HS-27A (cell line): ENCODE data around the gene RASAL2.

Source experiments
- DNase-seq: peaks from one replicate; pipeline ENCODE4 v3.0.0-alpha.2; 2012; ENCODE audit warnings: low read depth, missing footprints

Gene RASAL2

DNA sequence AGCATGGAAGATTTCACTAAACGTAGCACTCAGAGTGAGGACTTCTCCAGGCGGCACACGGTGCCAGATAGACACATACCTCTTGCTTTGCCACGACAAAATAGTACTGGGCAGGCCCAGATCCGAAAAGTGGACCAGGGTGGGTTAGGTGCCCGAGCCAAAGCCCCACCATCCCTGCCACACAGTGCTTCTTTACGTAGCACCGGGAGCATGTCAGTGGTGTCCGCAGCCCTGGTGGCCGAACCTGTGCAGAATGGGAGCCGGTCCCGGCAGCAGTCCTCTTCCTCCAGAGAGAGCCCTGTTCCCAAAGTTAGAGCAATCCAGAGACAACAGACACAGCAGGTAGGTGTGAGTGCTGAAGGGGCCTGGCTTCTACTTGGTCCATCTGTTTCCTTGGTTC lies 364.3 kb downstream of the RASAL2 start:
- no peak for DNase-seq

DNA sequence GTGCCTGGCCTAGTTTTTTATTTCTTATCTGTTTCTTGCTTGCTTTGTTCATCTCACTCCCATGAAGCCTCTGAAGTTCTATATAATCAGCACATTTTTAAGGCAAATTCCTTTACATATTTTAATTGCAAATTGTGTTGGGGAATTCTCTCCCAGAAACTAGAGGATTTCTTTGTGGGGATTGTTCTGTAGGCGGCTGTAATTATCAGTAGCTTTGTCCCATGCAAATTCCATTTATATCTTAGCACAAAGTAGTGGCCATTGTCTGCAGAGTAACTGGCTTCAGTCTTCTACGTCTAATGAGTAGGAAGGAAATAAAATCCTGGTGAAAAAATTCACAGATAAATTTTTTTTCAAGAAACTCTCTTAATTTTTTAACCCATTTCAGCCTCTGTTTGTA lies 367.2 kb downstream of the RASAL2 start:
- no peak for DNase-seq

DNA sequence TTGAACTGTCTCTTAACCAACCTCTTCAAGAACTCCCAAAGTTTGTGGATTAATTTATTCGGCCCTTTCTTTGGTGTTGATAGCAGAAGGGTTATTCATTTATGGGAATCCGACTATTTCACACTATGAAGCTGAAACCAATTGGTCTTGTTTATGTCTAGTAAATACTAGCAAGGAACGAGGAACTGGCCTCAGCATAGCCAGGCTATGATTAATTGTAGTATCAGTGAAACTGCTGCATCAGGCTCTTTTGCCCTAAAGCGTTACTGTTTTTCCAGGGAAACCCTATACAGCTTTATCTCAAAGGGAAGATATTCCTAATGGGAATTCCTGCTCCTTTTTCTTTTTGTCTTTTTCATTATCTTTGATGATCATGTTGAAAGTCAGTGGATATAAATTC lies 367.8 kb downstream of the RASAL2 start:
- DNase-seq, result no peak

DNA sequence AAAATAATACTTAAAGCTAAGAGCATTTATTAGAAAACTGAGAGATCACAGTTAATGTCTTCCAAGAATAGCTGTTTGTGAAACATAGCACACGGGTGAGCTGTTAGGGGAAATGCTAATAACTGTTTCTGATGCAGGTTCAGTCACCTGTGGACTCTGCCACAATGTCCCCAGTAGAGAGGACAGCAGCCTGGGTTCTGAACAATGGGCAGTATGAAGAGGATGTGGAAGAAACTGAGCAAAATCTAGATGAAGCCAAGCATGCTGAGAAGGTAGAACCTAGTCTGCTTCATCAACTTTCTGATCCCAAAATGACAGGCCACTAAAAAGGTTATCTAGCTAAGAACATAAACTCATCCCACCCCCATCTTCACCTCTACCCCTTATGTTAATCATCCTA lies 370.2 kb downstream of the RASAL2 start:
- no peak for DNase-seq

DNA sequence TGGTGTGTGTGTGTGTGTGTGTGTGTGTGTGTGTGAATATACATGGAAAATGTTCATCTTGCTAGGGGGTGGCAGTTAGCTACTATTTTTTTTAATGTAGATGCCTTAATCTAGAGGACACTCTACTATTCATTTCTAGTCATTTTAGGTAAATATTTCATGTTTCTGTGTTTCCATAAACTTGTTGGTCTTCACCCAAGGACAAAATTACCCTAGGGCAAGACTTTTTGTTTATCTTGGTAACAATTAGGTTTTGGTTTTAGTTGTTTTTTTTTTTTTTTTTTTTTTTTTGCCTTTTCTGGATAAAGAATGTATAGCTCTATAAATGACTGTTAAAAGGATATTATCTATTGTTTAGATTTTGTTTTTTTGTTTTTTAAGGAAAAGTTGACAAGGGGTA lies 370.7 kb downstream of the RASAL2 start:
- no peak for DNase-seq

DNA sequence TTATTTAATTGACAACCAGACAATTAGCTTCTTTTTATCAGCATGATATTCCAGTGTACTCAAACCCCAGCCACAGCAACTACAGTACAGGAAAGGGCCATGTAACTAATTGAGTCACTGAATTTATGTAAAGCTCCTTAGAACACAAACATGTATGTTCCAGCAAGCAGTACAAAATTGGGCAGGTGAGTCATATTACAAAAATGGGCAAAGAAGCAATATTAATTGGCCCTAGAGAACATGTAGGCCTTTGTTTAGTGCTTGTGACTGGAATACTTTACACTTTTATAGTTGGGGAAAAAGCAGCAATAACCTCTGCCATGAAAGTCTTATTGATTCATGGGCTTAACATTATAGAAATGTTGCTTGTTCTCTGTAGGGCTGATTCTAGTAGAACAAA lies 371.1 kb downstream of the RASAL2 start:
- no peak for DNase-seq

DNA sequence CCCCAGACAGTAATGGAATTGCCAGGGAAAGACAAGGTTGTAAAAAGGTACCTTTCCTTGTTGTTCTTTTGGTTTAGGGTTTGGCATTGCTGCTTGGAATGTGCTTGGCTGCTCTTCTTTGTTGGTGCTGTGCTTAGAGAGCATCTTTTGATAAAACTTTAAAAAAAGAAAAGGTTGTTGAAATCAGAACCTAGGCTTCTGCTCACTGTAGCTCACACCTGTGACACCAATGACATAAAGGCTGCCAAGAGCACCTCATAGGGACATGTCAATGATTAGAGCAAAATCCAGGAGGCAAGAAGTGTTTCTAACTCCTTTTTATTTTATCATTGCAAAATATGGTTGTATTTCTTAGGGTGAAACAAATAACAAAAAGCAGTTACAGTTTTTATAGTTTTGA lies 373.9 kb downstream of the RASAL2 start:
- no peak for DNase-seq

DNA sequence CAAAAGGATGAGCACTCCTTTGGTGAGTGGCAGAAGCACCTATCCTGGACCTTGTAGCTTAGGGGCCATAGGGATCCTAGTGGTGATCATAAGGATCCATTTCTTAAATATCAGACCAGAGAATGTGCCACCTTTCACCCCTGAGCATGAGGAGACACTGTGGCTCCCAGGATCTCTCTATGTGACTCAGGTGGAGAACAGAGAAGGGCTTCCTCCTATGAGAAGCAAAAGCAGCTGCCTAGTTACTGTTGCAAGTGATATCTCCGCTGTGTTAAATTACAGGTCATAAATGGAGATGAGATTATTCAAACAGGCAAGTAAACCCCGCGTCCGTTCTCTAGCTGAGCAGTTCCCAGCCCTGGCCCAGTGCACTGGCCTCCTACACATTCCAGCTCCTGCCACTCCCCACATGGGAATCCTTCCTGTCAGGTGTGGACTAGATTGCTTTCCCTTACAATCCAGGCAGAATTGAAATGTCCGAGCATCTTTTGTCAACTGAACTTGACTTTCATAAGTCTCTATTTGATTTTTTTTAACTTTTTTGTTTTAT lies 376.6 kb downstream of the RASAL2 start:
- DNase-seq, result no peak

DNA sequence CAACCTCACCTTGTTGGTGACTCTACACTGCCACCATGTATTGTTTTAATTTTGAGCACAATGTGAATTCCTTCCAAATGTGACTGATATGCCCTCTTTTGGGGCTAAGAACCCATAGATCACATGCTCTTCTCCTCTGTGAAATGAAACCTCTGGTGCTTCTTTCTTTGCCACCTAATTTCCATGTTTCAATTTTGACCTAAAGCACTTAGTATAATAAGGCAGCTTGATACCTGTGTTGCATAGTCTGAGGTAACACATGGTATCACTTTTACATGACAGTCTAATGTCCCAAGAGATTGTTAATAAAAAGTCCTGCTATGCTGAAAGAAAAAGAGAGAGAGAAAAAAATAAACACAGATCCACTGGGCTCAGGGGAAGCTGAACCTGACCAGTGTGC lies 378.6 kb downstream of the RASAL2 start:
- DNase-seq, result no peak

DNA sequence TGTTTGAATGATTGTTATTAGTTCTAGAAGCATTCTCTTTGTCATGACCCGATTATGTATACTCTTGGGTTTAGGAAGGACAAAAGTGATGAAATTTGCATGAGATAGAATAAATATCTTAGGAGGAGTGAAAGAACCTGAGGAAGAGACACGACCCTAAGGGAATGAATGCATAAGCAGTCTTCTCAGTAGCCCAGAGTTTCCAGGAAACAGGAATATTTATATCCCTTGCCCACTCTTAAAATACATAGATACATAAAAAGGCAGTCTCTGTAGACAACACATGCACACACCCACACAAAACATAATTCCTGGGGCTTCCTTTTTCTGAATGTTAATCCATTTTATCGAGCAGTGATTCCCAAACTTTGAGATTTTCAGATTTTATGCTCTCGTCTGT lies 383.5 kb downstream of the RASAL2 start:
- DNase-seq, result no peak

DNA sequence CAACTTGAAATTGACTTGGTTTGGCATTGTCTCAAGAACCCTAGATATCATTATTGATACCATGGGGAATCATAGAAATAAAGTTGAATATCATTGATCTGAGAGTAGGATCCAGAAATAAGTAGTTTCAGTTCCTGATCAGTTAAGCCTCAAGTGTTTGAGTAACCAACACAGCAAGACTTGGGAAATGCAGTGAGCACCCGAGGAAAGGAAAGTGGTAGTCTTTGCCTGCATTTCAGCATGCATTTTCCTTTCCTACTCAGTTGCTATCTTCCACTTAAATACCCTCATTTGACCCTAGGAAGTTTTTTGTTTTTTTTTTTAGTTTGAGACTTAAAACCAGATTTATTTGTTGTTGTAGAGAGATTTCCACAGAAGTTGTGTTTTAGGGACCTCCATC lies 383.9 kb downstream of the RASAL2 start:
- no peak for DNase-seq

DNA sequence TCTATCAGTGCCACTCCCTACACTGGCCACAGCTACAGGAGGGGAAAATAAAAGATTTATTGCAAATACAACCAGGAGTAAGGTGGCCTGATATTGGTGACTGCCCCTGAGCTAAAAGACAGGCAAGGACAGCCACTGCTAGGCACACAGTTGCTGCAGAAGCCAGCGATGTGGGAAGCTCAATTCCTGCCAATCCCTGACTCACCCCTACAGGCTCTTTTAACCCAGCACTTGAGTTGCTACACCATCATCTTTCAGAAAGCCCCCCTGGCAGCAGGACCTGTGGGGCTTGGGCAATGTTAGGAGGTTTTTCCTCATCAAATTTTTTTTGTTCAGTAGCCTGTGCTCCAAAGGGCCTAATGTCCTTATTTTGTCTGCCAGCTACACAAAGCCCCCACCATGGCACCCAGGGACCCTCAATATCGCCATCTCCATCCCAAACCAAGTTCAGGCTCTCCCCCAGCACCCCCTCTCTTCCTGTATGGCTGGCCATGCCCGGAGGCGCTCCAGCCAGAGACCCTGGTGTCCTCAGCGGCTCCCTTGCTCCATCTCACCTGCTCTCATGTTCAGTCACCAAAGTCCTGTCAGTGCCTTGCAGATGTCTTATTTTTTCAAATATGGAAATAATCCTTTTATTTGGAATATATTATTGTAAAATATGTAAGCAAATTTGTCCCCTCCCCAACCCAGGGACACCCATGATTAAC lies 389.5 kb downstream of the RASAL2 start:
- DNase-seq, result no peak

DNA sequence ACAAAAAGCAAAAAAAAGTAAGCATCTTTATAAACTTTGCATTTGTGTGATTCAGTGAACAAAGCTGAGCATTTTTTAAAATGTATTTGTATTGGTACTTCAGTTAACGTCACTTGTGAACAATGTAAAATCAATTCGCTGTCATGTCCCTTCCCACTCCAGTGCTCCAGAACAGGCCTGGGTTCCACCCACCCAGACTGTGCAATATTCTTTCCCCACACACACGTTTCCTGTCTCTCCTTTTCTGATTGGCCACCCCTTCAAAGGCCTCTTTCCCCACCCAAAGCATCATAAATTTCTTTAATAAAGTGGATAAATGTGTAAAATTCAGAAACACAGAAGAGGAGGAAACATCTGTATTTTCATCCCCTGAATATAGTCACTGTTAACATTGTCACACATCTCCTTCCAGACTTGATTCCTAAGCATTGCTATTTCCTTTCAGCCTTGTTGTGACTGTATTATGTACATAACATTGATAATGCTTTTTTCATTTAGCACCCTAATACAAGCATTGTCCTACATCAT lies 390.9 kb downstream of the RASAL2 start:
- no peak for DNase-seq

DNA sequence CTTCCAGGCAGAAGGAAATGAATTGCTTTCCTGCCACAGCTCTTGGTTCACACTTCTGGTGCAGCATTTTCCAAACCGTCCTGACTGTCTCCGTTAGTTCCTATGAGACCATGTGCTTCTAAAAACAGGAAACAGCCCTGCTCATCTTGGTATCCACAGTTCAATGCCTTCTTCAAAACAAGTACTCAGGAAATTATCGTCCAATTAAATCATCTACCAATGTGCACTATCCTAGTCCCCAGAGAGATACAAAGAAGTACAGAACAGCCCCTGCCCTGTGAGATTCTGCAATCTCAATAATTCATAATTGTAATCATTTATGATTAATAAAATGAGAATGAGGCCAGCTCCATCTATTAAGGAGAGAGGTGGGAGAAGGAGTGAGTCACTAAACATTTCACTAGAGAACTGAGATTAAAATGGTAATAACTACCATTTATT lies 391.7 kb downstream of the RASAL2 start:
- no peak for DNase-seq

DNA sequence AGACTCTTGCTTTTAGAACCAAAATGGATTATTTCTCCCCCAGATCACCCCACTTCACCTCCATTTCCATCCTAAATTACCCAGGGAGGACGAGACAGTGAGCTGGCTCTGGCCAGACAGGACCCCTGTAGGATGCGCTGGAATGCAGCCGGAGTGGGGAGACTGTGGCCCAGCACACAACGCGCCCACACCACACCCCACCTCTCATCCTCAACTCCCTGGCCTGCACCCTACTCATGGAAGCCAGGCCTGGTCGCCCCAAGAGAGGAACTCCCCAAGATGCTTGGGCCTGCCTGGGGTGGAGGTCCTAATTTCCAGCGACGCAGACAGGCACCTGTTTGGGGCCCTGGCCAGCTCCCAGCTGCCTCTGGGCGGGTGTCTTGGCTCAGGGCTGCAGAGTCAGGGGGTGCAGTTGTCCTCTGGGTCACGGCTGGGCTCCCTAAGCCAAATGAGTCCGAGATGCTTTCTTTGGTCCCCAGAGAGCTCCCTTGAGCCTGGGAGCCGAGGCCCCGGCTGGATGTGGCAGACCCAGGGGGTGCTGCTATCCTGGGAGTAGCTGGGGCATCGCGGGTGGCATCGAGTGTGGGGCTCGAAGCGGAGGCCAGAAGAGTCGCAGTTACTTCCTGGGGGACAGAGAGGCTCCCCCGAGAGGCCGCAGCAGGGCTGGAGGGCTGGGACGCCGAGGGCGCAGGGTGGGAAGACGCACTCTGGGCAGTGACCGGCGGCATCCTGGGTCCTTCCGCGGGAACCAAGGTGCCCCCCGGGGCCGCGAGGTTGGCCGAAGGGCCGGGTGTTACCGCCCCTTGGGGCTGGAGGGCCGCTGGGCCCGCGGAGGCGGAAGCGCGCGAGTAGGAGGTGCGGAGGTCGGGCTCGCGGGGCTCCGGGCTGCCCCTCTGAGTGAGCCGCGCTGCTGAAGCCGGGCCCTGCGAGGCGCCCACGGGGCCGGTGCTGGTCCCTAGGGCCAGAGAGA lies 392.5 kb downstream of the RASAL2 start:
- DNase-seq, result no peak

DNA sequence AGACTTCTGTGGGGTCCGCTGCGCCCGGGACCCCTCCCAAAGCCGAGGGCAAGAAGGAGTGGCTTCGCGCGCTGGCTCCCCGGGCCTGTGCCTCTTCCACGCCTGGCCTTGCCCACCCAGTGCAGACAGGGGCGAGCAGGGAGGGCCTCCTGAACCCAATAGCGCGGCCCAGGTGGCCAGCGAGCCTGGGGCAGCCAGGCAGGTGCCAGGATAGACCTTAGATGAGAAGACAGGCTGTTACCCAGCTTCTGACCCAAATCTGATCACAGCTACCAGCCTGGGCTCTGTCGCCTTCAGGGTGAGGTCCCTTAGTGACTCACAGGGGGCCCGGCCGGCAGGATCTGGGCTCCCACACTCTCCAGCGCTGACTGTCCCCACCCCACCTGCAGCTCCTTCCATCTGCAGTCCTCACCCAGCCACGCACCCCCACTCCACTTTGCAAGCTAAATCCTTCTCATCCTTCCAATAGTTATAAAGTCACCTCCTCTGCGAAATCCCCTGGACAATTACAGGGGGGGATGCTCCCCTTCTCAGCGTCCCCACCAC lies 393.2 kb downstream of the RASAL2 start:
- no peak for DNase-seq

DNA sequence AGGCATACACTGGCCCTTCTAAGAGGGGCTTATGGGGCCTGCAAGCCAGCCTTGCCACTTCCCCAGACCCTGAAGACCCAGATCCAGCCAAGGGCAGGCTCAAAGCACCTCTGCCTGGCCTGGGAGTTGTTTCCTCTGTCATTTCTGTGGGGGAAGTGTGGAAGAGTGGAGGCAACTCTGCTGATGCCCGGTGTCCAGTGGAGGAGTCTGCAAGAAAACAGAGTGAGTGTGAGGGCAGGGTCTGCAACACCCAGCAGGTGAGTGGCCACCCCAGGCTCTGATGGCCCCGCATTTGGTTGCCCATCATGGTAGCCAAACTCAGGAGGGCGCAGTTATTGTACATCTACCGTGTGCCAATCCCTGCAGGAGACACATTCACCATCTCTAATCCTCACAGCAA lies 394.5 kb downstream of the RASAL2 start:
- no peak for DNase-seq

DNA sequence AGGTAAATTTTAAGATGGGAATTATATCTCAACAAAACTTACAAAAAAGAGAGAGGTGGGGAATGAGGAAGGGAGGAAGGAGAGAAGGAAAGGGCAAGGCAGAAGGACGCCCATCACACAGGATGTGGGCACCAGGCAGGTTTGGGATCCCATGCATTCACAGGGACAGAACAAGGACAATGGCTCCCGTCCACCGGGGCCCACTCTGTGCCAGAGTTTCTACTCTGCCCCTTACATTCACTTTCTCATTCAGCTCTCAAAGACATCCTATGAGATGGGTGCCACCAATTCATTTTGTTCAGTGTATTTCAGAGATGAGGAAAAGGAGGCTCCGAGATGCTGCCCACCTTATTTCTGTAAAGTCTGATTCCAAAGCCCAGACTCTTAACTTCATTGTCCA lies 395.5 kb downstream of the RASAL2 start:
- no peak for DNase-seq

DNA sequence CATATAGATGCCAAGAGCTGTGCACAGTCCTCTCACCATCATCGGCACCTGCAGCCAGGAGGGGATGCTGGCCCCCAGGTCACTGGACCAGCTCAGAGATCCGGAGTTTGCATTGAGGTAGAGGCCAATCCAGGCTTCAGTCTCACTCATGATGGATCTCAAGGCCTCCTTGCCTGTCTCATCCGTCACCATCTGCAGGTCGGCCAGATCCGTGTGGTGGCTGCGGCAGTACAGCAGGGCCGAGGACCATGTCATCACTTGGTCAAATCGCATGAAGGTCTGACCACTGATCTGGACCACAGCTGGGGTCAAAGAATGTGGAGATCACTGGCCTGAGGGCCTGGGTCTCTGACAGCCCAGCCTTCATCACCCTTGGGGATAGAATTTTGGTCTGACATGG lies 396.2 kb downstream of the RASAL2 start:
- DNase-seq, result no peak

DNA sequence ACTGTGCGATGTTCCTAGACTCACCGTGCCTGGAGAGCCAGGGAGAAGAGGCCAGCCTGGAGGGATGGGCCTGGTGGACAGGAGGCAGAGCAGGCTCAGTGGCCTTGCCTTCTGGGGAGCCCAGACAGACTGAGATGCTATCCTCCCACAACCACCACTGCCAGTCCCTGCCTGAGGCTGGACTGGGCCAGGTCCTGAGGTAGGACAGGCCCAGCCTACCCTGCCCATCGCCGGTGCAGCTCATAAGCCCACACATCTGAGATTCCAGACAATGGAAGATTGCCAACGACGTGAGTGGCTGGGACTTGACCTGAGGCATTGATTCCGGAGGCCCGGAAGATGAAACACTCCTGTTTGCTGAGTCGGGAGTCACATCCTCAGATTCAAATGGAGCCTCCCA lies 397.1 kb downstream of the RASAL2 start:
- no peak for DNase-seq

DNA sequence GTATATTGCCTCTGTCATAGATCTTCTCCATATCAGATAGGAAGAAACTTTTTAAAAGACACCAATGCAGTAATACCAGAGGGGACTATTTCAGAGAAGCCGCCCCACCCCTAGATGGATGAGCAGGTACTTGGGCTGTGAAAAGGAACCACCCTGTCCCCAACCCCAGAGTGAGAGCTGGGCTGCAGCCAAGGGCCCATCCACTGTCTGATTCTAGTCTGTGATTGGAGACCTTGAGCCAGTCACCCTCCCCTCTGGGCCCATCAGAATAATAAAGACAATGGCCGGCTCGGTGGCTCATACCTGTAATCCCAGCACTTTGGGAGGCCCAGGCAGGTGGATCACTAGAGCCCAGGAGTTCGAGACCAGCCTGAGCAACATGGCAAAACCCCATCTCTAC lies 397.8 kb downstream of the RASAL2 start:
- DNase-seq, result no peak

DNA sequence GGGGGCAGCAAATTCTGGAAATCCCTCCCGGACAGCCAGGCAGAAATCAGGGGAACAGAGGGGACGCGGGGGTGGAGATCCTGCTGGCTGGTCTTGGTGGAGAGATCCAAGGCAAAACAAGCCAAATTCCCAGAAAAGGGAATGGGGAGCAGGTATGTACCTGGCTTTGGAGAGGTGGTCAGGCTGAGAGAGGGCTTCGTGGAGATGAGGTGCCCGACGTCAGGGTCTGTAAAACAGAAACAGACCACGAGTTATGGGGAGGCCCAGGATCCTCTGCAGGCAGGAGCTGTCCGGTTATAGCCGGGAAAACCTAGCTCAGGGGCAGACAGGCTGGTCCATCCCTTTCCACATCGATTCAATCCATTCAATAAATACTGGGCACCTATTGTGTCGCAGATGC lies 398.4 kb downstream of the RASAL2 start:
- no peak for DNase-seq
